HS-5 (cell line): ENCODE results near the gene C1QTNF12.

Source experiments
- DNase-seq: peaks from one replicate; pipeline ENCODE4 v3.0.0-alpha.2; 2012; ENCODE audit warnings: low read depth

Gene C1QTNF12

DNA sequence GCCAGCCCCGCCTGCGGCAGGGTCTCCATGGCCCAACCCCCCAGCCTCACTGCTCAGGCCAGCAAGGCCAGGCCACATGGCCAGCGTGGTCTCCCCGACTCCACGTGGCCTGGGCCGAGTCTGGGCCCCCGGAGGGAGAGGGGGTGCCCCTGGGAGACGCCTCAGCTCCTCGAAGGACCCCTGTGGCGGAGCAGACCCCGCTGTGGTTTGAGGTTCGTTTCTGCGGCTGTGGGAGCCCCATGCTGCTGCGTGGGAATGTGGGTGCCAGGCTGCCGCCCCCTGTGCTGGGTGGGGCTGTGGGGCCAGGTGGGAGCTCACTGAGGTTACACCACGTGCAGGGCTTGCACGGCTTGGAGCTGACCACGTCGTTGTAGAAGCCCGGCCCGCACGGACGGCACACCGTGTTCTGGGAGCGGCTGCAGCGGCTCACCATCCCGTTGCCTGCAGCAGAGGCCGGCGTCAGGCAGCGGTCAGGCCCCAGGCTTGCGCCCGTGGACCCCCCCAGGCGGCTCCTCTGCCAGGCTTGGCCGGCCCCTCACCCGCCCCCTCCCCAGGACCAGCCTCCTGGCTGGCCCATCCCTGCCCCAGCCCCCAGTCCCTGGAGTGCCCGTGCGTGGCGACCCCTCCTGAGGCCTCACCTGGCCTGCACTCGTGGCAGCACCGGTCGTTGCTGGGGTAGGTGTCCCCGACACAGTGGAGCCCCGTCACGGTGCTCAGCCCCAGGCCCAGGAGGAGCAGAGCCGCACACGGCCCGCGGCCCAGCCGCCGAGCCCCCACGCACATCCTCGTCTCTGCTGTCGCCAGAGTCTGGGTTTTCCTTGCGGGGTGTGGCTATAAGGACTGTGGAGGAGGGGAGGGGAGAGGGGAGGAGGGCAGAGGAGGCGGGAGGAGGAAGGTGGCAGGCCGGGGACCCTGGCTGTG lies 32.9 kb downstream of the C1QTNF12 start, which contains the start of gene TNFRSF4:
Gene TNFRSF4, minus strand, starts transcription at position 809 of the 921 bp plus-strand sequence. Its CDS starts 26 bp downstream, at position 783.
- DNase-seq: no peak

DNA sequence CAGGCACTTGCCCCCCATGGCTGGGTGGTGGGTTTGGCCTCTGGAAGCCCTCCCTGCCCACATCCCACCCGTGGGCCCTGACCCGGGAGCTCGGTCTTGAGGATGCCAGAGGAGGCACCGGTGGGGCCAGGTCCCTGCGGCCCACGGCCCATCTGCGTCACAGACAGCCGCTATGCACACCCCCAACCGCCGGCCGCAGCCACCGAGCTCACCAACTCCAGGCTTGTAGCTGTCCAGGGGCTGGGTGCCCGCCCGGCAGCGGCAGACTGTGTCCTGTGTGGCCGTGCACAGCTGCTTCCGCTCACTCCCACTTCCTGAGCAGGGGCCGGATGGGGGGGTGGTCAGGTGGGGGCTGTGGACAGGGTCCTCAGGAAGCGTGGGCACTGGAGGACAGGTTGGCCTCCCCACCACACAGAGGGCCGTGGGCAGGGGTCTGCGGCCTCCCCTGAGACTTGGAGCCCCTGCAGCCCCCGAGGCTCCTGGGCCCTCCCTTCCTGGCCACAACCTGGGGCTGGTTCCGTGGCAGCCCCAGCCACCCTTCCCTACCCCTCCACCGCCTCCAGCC lies 33.7 kb downstream of the C1QTNF12 start:
- no peak for DNase-seq

DNA sequence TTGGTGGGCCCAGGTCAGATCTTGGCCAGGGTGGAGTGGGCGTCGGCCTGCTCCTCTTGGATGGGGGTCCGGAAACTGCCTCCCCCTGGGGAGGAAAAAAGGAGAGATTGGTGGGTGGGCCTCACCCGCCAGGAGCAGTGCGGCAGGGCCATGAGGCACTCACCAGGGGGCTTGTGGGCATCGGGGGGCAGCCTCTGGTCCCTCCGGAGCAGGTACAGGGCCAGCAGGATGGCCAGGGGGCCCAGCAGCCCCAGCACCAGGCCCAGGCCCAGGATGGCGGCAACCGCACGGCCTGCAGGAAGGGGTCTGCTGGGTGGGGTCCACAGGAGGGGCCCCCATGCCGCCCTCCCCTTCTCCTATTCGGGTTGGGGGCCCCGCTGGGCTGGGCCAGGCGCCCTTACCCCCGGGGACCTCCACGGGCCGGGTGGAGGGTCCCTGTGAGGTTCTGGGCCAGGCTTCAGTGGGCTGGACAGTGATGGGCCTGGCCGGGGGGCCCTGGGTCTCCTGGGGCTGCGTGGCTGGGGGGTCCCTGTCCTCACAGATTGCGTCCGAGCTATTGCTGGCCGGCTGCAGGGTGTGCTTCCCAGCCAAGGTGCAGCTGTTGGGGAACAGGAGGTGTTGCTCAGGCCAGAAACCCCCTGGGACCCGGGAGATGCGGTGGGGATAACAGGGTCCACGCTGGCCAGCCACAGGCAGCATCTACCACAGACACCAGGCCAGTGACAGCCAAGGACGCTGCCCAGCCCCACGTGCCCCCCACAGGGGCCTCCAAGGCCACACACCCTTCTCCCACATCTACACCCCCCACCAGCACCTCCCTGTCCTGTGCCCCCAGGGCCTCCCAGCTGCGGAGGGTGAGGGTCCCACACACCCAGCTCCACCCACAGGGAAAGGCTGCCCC lies 34.7 kb downstream of the C1QTNF12 start:
- no peak for DNase-seq

DNA sequence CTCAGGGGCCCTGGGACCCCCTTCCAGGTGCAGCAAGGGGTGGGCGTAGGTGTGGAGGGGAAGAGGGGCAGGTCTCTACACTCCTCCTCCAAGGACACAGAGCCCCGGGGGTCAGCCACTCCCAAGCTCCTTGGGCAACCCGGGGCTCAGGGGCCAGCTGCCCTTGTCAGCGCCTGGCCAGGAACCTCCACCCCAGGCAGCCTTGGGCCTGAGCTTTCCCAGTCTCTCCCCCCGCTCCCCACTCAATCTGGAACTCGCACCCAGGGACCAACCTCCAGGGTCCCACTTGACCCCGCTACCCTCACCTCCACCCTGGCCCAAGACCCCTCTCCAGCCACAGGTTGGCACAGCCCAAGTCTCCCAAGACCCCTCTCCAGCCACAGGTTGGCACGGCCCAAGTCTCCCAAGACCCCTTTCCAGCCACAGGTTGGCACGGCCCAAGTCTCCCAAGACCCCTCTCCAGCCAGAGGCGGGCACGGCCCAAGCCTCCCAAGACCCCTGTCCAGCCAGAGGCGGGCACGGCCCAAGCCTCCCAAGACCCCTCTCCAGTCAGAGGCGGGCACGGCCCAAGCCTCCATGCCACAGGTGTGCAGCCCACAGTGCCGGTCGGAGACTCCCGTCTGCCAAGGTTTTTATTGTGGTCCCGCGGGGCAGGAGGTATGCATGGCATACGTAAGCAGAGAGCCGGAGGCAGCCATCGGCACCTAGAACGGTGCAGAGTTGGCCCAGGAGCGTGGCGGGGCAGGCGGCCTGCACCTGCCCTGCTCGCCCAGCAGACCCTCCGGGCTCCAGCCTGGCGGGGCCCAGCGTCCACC lies 35.6 kb downstream of the C1QTNF12 start:
- no peak for DNase-seq

DNA sequence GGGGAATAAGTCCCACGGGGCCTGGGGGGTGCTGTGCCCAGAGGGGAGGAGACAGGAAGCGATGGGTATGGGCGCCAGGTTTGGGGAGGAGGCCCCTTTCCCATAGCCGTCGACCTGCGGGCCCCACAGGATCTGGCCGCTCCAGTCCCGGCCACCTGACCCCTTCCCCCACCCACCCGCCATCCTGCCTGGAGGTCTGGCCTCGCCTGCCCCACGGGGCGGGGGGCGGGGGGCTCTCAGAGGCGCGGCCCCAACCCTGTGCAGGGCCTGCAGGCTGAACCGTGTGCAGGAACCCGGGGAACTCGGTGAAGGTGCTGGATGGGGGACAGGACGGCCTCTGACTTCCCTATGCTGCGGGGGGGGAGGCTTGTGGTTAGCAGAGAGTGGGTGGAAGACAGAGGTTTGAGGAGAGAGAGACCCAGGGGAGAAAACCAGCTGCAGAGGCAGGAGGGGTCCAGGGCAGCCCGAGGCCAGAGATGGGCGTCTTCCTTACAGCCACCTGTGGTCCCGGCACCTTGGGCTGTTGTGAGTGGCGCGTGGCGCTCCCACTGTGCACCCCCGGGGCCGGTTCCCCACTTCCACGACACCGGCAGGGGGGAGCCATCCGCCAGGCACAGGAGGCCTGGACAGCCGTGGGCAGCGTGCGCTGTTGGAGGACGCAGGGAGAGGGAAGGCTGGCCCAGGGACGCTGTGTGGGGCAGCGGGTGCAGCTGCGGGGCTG lies 37.6 kb downstream of the C1QTNF12 start:
- no peak for DNase-seq

DNA sequence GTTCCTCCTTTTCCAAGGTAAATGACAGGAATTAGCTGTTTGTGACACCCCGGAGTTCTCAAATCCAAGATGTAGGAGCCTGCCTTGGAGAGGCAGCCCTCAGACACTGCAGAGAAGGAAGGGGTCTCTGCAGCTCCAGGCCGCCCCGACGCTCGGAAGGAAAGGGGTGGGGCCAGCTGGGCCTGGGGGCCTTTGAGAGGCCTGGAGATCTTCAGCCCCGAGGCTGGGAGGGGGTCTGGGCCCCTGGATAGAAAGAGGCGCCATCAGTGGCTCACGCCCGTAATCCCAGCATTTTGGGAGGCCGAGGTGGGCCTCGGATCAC lies 39.0 kb downstream of the C1QTNF12 start:
- DNase-seq: no peak

DNA sequence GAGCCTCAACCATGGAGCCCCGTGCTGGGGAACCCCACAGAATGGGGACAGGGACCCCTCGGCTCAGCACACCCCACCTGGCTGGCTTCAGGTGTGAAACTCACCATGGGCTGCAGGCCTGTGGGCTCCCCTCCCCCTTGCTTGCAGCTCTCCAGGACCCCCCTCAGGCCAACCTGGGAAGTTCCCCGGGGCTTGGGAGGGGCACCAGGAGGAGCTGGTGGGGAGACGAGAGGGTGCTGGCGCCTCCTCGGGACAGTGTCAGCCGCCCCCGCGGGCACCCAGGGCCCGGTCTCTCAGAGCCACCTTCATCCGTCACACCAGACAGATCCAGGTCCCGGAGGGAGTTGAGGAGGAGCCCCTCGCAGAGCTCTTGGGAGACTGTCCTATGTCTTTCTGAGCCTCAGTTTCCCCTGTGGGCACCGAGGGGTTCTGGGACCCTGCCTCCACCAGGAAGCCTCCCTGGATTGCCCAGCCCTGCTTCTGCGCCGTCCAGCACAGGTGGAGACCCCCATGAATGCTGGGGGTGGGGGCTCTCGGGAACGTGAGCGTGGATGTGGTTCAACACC lies 39.5 kb downstream of the C1QTNF12 start:
- no peak for DNase-seq

DNA sequence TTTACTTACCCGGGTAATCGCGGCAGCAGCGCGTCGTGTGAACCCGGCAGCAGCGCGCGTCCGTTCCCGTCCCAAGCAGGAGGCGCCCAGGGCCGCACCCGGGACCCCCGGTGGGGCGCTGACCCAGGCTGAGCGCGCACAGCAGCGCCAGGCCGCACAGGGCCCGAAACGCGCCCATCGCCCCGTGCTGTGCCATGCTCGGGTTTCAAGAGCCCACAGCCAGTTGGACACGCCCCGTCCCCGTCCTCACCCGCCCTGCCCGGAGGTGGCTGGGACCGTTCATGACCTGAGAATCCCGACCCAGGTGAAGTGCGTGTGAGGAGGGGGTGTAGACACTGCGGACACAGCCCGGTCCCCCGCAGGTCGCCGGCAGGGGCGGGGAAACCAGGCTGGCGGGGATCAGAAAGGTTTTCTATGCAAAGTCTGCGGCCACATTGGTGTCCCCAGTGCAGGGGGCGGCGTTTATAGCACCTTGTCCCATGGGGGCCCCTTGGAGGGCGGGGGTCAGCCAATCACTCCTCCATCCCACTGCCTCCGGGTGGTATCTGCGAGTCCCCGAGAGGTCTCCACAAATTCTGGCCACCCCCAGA lies 40.1 kb downstream of the C1QTNF12 start, which contains the start of gene TNFRSF18:
Gene TNFRSF18, minus strand, starts transcription at position 217 of the 590 bp plus-strand sequence. Its CDS starts 21 bp downstream, at position 196.
- DNase-seq: no peak

DNA sequence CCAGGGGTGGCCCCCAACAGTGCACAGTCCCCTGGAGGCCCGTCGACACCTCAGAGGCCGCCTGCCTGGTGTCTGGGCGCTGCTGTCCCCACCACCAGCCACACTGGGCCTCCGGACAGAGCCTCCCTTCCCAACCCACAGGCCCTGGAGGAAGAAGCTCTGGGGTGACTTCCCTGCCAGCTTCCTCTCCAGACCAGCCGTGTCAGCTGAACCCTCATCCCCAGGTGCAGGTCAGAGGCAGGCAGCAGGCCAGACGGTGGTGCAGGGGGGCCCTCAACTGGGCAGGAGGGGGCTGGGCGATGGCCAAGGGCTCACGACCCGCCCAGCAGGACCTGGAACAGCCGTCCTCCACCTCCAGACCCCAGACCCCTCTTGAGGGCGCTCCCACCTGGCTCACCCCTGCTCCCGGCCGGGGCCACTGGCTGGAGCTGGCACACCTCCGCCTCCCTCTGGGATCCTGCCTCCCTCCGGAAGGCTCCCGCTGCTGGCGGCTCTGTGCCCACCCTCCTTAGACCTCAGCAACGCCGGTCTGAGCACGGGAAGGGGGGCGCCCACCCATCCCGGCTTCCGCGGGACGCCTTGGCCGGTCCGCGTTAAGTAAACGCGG lies 40.6 kb downstream of the C1QTNF12 start:
- DNase-seq: no peak

DNA sequence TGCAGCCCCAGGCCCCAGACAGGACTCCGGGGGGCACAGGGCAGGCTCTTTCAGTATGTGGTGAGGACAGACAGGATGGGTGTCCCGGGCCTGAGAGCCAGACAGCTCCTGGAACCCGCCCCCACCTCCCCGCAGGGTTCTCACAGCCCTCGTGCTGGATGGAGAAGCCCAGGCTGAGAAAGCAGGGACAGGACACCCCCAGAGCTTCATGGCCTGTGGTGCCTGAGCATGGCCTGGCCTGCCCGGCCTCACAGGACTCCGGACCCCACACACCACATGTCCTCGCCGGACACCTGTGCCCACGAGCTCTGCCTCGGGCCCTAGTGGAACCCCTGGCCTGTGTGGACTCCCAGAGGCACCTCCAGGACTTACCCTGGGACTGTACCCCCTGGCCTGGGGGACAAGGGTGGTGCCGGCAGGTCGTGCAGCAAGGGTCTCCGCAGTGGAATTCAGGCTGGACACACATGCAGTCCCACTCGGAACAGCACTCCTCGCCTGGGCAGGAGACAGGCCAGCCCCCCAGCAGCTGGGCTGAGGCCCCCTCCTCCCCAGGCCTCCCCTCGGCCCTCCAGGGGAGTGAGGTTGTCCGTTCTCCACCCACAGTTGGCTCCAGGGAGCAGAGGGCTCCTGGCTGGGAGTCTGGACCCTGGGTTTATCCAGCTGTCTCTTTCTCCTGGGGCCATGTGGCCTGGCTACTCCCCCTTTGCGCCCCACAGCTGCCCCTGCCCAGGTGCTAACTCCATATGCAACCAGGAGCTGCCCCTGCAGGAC lies 41.3 kb downstream of the C1QTNF12 start:
- no peak for DNase-seq

DNA sequence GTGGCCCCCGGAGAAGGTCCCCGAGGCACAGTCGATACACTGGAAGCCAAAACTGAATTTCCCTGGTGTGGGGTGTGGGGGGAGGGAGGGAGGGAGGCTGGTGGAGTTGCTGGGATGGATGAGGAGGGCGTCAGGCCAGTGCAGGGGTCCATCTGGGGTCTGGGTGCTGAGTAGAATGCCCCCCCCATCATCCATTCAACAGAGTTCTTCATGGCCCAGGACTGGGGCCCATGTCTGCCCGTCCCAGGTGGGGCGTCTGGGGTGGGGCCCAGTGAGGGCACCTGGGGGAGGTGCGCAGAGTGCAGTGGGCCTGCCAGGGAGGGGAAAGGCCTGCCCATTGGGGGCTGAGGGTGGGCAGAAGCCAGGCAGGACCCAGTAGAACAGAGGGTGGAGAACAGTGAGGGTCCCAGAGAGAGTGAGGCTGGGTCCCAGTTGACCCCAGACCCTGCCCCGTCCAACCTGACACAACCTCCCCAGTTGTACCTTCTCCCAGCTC lies 42.0 kb downstream of the C1QTNF12 start:
- no peak for DNase-seq

DNA sequence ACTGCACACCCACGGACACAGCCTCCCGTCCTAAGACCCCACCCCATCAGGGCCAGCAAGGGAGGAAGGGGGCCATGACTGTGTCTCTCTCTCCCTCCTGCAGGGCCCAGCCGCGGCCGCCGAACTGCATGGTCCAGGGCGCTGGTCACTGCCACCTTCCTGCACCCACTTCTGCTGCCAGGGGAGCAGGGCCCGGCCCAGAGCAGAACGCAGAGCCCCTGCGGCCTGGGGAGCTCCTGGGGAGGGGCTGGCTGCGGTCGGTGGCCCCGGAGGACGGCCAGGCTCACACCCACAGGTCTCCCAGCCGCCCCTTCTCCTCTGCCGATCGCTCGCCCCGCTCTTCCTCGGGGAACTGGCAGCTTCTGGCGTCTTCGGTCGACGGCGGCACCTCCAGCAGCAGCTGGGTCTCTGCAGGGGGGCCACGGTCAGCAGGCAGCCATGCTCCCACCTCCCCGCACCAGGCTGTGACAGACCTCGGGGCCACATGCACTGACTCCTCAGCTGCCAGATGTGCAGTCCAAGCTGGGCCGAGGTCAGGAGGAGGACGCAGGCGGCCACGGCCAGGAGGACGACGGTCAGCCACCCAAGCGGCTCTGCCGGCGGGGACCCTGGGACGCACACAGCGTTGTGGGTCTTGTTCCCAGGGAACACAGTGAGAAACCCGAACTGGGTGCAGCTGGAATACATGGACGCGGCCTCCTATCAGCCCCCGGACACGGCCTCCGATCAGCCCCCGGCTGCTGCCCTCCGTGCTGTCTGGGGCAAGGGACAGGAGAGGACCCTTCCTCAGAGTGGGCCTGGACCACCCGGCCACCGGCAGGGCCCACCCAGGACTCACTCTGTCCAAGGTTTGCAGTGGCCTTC lies 42.7 kb downstream of the C1QTNF12 start:
- no peak for DNase-seq

DNA sequence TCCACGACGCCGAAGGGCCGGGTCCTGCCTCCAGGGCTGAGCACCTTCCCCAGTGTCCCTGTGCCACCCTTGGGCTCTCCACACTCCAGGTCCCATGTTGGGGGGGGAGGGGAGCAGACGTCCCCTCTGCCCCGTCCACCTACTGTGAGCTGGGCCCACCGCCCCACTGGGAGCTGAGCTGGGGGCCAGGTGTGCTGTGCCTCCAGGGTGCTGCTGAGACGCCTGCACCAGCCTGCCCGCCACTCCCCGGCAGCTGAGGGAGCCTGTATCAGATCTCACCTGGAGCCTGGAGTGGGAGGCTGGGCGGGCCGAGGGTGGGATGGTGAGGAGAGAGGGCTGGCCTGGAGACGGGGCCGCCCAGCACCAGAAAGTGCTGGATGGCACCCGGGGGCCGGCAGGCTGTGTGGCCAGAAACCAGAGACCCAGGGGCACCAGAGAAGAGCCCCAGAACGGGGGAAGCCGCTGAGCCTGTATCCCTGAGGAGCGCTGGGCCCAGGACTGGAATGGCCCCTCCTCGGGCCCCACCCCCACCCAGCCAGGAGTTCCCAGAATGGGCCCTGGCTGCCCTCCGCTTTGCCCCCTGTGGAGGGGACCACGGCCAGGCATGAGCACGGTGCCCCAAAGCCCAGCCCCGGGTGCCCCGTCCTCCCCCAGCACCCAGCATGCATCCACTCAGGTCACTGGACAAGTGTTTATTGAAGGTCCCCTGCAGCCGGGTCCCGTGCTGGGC lies 43.5 kb downstream of the C1QTNF12 start:
- no peak for DNase-seq

DNA sequence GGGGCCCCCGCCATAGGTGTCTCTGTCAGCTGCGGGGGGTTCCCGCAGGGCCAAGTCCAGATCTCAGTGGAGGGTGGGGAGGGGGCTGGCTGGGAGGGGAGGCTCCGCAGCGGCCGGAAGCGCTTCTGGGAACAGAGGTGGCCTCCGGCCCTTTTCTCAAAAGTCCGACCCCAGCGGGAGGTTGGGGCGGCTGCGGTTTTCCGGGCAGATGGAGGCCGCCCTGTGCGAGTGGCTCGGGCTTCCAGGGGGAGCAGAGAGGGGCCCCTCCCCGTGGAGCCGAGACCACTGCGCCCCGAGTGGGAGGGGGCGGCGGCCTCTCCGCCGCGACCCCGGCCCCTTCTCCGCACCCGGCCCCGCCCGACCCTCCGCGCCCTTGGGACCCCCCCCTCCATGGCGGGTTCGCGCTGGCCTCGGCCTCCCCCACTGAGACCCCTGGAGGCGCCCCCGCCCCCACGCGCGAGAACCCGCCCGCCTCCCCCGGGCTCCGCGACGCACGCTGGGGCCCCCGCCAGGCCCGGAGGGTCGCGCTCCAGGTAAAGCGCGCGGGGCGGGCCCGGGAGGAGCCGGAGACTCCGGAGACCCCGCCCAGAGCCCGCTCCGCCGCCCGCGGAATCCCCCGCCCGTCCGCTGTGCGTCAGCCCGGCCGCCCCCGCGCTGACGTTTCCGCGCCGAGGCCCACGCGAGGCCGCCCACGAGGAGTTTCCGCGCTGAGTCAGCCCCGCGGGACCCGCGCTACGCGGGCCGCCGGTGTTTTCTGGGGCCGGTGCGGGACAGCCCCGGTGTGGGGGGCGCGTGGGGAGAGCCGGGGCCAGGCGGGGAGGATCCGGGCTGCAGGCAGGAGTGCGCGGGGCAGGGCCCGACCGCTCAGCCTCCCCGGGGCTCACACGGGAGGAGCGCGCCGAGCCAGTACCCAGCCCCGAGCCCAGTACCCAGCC lies 45.4 kb downstream of the C1QTNF12 start:
- no peak for DNase-seq

DNA sequence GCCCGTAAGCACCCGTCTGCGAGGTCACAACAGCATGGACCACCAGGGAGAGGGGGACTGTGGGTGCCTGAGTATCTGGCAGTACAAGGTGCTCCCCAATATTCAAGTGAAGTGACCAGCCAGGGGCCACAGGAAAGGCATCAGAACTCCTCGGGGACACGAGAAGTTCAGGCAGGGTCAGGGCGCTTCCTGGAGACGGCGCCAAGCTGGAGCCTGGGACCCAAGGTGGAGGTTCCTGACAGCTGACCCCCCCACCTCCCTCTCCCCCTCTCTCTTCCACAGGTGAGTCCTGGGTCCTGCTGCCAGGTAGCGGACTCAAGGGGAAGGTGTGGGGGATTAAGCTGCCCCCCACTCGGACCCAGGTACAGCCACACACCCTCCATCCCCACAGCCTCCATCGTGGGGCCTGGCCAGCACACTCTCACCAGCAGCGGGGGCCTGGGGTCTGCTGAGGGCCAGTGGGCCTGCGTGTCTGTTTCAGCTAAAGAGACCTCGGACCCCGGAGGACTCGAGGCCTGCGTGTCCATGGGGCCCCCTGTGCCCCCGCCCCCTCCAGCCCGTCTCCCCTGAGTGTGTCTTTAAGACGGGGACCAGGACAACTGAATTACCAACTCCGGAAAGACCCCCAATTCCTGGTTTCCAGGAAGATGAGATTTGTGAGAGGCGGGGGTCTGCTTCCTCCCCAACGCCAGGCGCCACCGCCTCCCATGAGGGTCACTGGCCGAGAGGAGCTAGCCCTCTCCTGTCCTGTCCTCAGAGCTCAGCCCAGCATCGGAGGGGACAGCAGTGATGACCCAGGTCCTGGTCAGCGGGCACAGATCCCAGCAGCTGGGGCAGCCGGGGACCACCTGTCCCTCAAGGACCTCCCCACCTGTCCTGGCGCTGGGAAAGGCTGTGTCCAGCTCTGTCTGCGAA lies 46.3 kb downstream of the C1QTNF12 start:
- DNase-seq: no peak
